HUES48 (cell line): ENCODE data around the gene HES1.
"Not testable (repeated sequence)": the region's sequence is repeated elsewhere in the genome, so short reads cannot be mapped to it uniquely, and the experiment has no call there.

Experiments
- H3K27ac ChIP-seq: one replicate; pipeline ENCODE4 v1.7.0; 2013; ENCODE audit warnings: low read depth, low read length, inconsistent platforms
- H3K27me3 ChIP-seq: 2 replicates; pipeline ENCODE4 v1.6.1; 2013; ENCODE audit warnings: mild to moderate bottlenecking, low read length; ENCODE audit not compliant: control insufficient read depth, insufficient read depth
- H3K36me3 ChIP-seq: 2 replicates; pipeline ENCODE4 v1.6.1; 2013; ENCODE audit warnings: low read length; ENCODE audit not compliant: control insufficient read depth, insufficient read depth
- H3K4me1 ChIP-seq: 2 replicates; pipeline ENCODE4 v1.6.1; 2013; ENCODE audit warnings: mild to moderate bottlenecking, low read length; ENCODE audit not compliant: control insufficient read depth, insufficient read depth
- H3K4me3 ChIP-seq: 2 replicates; pipeline ENCODE4 v1.5.1; 2013; ENCODE audit warnings: mild to moderate bottlenecking, low read depth, low read length
- H3K9ac ChIP-seq: 2 replicates; pipeline ENCODE4 v1.6.1; 2013; ENCODE audit warnings: mild to moderate bottlenecking, low read depth, low read length, moderate library complexity
- H3K9me3 ChIP-seq: 2 replicates; pipeline ENCODE4 v1.6.1; 2013; ENCODE audit warnings: low read length; ENCODE audit not compliant: control insufficient read depth, insufficient read depth

The HES1 gene

DNA sequence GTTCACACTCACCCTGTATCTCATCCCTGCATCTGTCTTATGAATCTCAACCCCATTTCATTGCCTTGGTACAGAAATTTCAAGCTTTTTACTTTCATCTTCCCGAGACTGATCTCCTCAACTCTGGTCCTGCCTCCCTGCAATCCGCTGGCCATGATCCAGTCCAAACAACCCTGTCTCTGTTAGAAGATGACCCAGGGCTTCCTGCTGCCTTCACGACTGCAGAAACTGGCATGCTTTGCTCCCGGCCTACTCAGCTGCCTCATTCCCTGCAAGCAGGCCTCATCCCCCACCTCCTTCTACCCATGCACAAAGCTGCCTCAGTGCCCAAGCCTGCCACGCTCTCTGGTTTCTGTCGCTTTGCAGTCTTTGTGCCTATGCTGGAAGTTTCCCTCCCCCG lies 12.4 kb downstream of the HES1 start:
- Histone ChIP-seq H3K9ac (no peak overlapping the region), H3K4me3 (no peak overlapping the region), H3K4me1 (no peaks in the 10 kb centered on the region)

DNA sequence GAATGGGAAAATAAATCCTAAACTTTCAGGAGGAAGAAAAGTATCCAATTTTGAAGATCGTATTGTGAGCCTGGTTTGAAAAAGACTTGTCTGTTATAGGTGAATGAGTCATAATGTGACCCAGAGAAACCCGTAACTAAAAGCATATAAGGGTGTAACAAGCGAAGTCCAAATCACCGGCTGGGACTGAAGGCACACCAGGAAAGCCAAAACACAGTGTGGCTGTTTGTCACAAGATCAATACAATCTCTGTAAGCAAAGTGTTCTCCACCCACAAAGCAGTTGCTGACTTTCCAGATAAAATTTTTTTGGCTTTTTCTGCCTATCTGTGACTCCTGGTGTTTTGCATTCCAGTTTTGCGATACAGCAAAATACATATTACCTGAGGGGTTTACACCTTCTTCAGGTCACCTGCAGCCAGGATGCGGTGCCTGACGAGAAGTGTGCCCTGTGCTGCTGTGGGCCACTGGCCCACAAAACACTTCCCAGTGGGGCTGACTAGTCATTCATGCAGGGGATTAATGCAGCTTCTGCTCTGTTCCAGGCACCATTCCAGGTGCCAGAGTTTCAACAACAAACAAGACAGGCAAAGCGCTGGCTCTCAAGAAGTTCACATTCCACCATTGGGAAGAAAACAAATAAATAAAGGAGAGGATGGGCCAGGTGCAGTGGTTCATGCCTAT lies 14.4 kb downstream of the HES1 start:
- Histone ChIP-seq H3K36me3 (no peaks in the 10 kb centered on the region), H3K27ac (no peak overlapping the region), H3K9me3 (no peaks in the 10 kb centered on the region), H3K27me3 (peaks cover 6% of the 10 kb centered on the region; the same call in 1 of the 2 replicates), H3K4me3 (no peak overlapping the region), H3K4me1 (no peaks in the 10 kb centered on the region), H3K9ac (no peak overlapping the region)

More for the DNA sequence above, 12.4 kb downstream of the HES1 start:
- no peaks in the 10 kb centered on the region for H3K36me3 ChIP-seq
- no peaks in the 10 kb centered on the region for H3K9me3 ChIP-seq
- no peak overlapping the region for H3K27ac ChIP-seq
- peaks cover 8% of the 10 kb centered on the region; the same call in 1 of the 2 replicates for H3K27me3 ChIP-seq

DNA sequence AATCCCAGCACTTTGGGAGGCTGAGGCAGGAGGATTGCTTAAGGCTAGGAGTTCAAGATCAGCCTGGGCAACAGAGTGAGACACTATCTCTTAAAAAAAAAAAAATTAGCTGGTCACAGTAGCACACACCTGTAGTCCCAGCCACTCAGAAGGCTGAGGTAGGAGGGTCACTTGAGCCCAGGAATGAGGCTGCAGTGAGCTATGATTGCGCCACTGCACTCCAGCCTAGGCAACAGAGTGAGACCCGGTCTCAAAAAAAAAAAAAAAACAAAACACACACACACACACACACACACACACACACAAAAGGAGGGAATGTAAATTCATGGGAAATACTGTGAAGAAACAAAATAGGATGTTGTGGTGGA lies 15.0 kb downstream of the HES1 start:
- not testable (repeated sequence) for H3K9me3 ChIP-seq, H3K4me3 ChIP-seq, H3K36me3 ChIP-seq, H3K4me1 ChIP-seq, H3K27ac ChIP-seq, H3K27me3 ChIP-seq, H3K9ac ChIP-seq

DNA sequence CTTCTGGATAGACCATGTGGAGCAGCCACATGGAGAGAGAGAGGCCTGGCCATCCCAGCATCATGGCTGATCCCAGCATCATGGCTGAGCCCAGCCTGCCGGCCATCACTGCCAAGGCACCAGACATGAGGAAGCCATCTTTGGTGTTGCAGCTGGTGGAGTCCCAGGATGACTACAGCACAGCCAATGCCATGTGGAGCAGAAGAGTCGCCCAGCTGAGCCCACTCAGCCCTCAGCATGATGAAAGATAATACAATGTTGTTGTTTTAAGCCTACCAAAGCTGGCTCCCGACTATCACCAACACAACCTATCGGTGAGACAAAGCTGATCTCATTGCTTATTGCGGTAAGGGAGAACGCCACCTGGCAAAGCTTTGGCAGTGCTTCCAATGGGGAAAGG lies 18.4 kb downstream of the HES1 start:
- H3K27ac ChIP-seq = no peak overlapping the region
- H3K36me3 ChIP-seq = no peaks in the 10 kb centered on the region
- no peaks in the 10 kb centered on the region for H3K4me1 ChIP-seq
- H3K9me3 ChIP-seq = no peaks in the 10 kb centered on the region
- H3K9ac ChIP-seq = no peak overlapping the region
- no peaks in the 10 kb centered on the region for H3K27me3 ChIP-seq
- H3K4me3 ChIP-seq = no peak overlapping the region

DNA sequence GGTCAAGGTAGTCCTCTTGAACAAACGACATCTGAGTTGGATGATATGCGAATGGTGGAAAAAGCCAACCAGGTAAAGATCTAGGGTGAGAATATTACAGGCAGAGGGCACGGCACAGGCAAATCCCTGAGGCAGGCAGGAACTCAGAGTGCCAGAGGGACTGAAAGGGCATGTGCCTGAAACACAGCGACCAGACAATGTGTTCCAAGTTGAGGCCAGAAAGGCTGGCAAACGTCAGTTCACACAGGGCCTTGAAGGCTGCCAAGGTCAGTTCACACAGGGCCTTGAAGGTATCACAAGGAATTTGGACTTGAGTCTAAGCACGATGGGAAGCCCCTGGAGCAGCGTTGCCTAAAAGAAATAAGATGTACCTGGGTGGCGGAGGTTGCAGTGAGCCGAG lies 20.1 kb downstream of the HES1 start:
- no peaks in the 10 kb centered on the region for H3K36me3 ChIP-seq
- H3K9me3 ChIP-seq = no peaks in the 10 kb centered on the region
- H3K9ac ChIP-seq = no peak overlapping the region
- no peak overlapping the region for H3K4me3 ChIP-seq
- peaks cover 5% of the 10 kb centered on the region for H3K4me1 ChIP-seq
- no peak overlapping the region for H3K27ac ChIP-seq
- H3K27me3 ChIP-seq = 0 out of 2 replicates have a peak, but pooled peaks cover 4% of the 10 kb centered on the region

DNA sequence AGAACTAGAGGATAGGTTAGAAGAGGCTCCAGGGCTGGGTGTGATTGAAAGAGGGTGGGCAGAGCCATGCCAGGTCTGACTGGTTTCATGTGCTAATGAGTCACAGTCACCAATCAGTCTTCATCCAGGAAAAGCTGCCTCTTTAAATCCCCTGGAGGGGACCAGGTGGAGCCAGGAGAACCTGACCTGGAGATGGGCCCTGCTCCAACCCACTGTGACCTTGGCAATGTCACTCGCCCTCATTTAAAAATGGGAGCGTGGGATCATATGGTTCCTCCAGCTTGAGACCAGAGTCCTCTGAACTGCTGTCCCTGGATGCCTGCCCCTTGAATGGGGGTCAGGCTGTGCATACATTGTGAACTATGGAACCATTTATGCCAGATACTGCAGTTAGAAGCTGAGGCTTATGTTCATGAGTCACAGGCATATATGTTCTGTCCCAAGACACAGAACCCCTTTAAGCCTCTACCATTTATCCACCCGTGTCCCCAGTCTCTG lies 23.0 kb downstream of the HES1 start:
- Histone ChIP-seq H3K9ac (no peak overlapping the region), H3K27me3 (peaks cover 8% of the 10 kb centered on the region; the same call in 1 of the 2 replicates), H3K9me3 (no peaks in the 10 kb centered on the region), H3K4me3 (no peak overlapping the region), H3K36me3 (no peaks in the 10 kb centered on the region), H3K4me1 (peaks cover 25% of the 10 kb centered on the region), H3K27ac (no peak overlapping the region)

DNA sequence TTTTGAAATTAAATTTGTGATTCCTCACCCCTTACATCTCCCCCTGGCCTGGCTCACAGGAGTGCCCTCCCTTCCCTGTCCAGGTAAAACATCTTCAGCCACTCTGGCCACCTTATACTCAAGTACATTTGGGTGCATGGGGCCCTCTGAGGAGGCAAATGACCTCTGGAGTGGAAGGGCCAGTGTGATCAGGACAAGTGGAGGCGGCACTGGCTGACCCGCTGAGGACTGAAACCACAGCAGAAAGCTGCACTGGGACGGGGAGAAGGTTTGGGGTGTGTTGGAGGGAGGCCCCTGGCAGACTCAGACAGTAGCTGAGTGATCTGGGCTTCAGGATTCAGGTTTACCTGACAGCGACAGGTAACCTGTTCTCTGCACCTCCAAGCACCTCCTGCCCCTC lies 24.2 kb downstream of the HES1 start:
- H3K36me3 ChIP-seq = no peaks in the 10 kb centered on the region
- no peak overlapping the region for H3K27ac ChIP-seq
- peaks cover 8% of the 10 kb centered on the region; the same call in 1 of the 2 replicates for H3K27me3 ChIP-seq
- peaks cover 28% of the 10 kb centered on the region for H3K4me1 ChIP-seq
- H3K9me3 ChIP-seq = no peaks in the 10 kb centered on the region
- no peak overlapping the region for H3K4me3 ChIP-seq
- H3K9ac ChIP-seq = no peak overlapping the region

DNA sequence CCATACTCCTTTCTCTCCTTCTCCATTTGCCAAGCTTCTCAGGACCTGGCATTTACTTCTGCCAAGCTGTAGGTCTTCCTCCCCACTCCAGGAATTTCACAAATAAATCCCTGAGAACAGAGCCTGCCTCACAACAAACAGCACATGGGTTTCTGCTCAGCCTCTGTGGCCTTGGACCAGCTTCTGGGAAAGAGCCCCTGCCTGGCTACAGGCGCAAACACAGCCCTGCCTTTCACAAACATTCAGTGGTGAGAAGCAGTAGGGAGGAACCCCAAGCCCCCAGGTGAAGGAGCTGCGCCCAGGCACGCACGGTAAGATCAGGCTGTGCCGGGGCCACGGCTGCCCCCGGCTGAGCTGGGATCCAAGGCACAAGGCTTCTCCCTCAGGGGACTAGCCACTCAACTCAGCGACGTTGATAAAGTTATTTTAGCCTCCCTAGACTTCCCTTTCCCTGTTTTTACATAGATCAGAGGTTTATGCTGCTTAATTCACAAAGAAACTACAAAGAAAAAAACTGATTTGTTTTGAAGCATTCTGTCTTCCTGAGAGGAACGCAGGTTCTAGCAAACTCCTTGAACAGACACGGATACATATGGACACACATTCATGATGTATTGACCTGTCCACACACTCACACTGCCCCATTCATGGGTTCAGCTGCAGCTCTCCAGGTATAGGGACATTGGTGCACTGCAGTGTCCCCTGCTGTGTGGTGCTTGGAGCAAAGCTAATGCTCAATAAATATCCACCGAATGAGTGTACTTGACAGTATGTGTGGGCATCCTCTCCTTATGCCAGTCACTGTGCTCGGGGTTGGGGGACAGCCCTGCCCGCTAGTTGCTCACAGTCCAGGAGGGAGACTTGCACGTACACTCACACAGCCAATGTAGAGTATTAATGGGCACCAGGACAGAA lies 25.4 kb downstream of the HES1 start:
- Histone ChIP-seq H3K36me3 (no peaks in the 10 kb centered on the region), H3K4me3 (no peak overlapping the region), H3K27ac (no peak overlapping the region), H3K9me3 (no peaks in the 10 kb centered on the region), H3K27me3 (peaks cover 8% of the 10 kb centered on the region; the same call in 1 of the 2 replicates), H3K9ac (no peak overlapping the region), H3K4me1 (peaks cover 34% of the 10 kb centered on the region)

DNA sequence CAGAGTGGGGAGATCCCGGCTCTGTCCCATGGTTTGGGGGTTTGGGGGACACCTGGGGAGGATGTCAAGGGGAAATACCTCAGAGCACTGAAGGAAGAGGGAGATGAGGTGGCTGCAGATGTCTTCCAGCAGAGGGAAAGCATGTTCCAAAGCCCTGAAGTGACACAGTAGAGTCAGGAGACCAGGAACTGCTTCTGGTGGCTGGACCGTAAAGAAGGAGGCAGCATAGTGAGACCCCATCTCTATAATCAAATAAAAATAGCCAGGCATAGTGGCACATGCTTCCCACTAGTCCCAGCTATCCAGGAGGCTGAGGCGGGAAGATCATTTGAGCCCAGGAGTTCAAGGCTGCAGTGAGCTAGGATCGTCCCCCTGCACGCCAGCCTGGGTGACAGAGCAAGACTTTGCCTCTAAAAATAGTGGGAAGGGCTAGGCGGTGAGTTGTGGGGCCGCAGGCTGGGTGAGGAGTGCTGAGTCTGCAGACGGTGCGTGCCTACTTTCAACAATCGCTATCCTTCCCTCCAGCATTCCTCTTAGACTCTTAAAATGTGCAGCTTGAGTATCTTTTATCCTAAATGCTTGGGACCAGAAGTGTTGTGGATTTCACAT lies 26.2 kb downstream of the HES1 start:
- H3K36me3 ChIP-seq = no peaks in the 10 kb centered on the region
- peaks cover 42% of the 10 kb centered on the region for H3K4me1 ChIP-seq
- no peak overlapping the region for H3K27ac ChIP-seq
- H3K27me3 ChIP-seq = peaks cover 8% of the 10 kb centered on the region; the same call in 1 of the 2 replicates
- H3K4me3 ChIP-seq = no peak overlapping the region
- no peaks in the 10 kb centered on the region for H3K9me3 ChIP-seq
- no peak overlapping the region for H3K9ac ChIP-seq

DNA sequence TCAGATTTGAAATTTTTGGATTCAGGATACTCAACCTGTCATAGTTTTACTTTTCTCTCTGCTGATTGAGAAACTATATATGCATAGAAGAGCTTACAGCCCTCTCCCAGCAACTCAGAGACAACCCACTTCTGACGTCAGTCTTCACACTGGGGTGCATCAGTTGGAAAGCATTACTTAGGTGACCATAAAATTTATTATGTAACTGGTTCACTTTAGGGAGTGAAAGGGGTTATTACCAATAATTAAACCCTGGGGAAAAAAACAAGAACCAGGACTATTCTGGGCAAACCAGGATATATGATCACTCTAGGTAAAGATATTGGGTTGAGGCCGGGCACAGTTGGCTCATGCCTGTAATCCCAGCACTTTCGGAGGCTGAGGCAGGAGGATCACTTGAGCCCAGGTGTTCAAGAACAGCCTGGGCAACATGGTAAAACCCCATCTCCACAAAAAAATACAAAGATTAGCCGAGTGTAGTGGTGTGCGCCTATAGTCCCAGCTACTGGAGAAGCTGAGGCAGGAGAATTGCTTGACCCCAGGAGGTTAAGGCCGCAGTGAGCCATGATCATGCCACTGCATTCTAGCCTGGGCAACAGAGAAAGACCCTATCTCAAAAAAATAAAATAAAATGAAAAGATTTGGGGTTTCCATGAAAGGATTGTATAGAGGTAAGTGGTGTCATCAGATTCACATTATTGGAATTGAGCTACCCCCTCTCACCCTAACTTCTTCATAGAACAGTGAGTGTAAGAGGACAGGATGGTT lies 27.1 kb downstream of the HES1 start:
- Histone ChIP-seq H3K4me3 (no peak overlapping the region), H3K9me3 (no peaks in the 10 kb centered on the region), H3K27me3 (peaks cover 8% of the 10 kb centered on the region; the same call in 1 of the 2 replicates), H3K4me1 (peaks cover 49% of the 10 kb centered on the region), H3K36me3 (no peaks in the 10 kb centered on the region), H3K27ac (no peak overlapping the region), H3K9ac (no peak overlapping the region)
